Osteocyte (in vitro differentiated cells): Measurements from ENCODE around the gene EMC10. TPM values are rescaled to one million over a fixed set of nuclear protein-coding genes. Genes with fewer than 3 reads are reported as not detected.

ENCODE experiments used
- DNase-seq: peaks from one replicate; pipeline ENCODE4 v3.0.0; 2021; ENCODE audit warnings: mixed read lengths; ENCODE audit not compliant: unreplicated experiment; ENCODE audit errors: extremely low spot score
- H3K27ac Mint-ChIP-seq: one replicate; pipeline ENCODE4 v1.8.0; 2021; ENCODE audit warnings: mild to moderate bottlenecking, mixed read lengths; ENCODE audit not compliant: unreplicated experiment
- H3K27me3 Mint-ChIP-seq: one replicate; pipeline ENCODE4 v1.8.0; 2021; ENCODE audit warnings: mixed read lengths; ENCODE audit not compliant: unreplicated experiment
- H3K36me3 Mint-ChIP-seq: one replicate; pipeline ENCODE4 v1.8.0; 2021; ENCODE audit warnings: mixed read lengths; ENCODE audit not compliant: unreplicated experiment
- H3K4me1 Mint-ChIP-seq: one replicate; pipeline ENCODE4 v1.8.0; 2021; ENCODE audit warnings: mixed read lengths; ENCODE audit not compliant: unreplicated experiment
- H3K4me3 Mint-ChIP-seq: one replicate; pipeline ENCODE4 v1.8.0; 2021; ENCODE audit warnings: mild to moderate bottlenecking, moderate library complexity, mixed read lengths; ENCODE audit not compliant: unreplicated experiment
- H3K9me3 Mint-ChIP-seq: one replicate; pipeline ENCODE4 v1.8.0; 2021; ENCODE audit warnings: mixed read lengths; ENCODE audit not compliant: unreplicated experiment
- CTCF ChIP-seq: fragments of 200-600 bp; sonication (generic); IDR thresholded peaks from 2 replicates; pipeline ENCODE4 v1.5.0; 2021; ENCODE audit warnings: antibody characterized with exemption, mild to moderate bottlenecking, moderate library complexity
- total RNA-seq: library from RNA; stranded (reverse); gene quantifications from 2 replicates; pipeline ENCODE4 v1.2.1, GENCODE V29; 2021

EMC10 gene
- total RNA-seq, 1 donor from 2014 or later: 172 TPM

- TF ChIP-seq CTCF: no peak
- no peaks in the 10 kb centered on the region for H3K36me3 Mint-ChIP-seq
- DNase-seq: no peak
- no peaks in the 10 kb centered on the region for H3K27me3 Mint-ChIP-seq
- no peak overlapping the region for H3K27ac Mint-ChIP-seq
- H3K9me3 Mint-ChIP-seq: peaks cover 15% of the 10 kb centered on the region
- no peaks in the 10 kb centered on the region for H3K4me1 Mint-ChIP-seq
- no peak overlapping the region for H3K4me3 Mint-ChIP-seq
Observed at GRCh38 chr19:50532952-50533351, 56.6 kb downstream of the EMC10 start.

GRCh38 chr19:50534478-50534877, 58.2 kb downstream of the EMC10 start:
- Mint-ChIP-seq H3K36me3 (no peaks in the 10 kb centered on the region), H3K4me3 (no peak overlapping the region), H3K27ac (no peak overlapping the region), H3K9me3 (peaks cover 15% of the 10 kb centered on the region), H3K4me1 (no peaks in the 10 kb centered on the region), H3K27me3 (no peaks in the 10 kb centered on the region)
- no peak for TF ChIP-seq CTCF
- no peak for DNase-seq

- Mint-ChIP-seq H3K4me1 (no peaks in the 10 kb centered on the region), H3K36me3 (no peaks in the 10 kb centered on the region), H3K9me3 (peaks cover 15% of the 10 kb centered on the region), H3K27ac (no peak overlapping the region), H3K4me3 (no peak overlapping the region), H3K27me3 (no peaks in the 10 kb centered on the region)
- DNase-seq: no peak
- TF ChIP-seq CTCF: no peak
Observed at GRCh38 chr19:50535672-50536187, 59.4 kb downstream of the EMC10 start.

GRCh38 chr19:50536662-50537305, 60.5 kb downstream of the EMC10 start:
- no peak overlapping the region for H3K4me3 Mint-ChIP-seq

GRCh38 chr19:50537306-50537685, 61.0 kb downstream of the EMC10 start:
- Mint-ChIP-seq H3K27me3 (no peaks in the 10 kb centered on the region), H3K4me3 (no peak overlapping the region), H3K36me3 (no peaks in the 10 kb centered on the region), H3K4me1 (no peaks in the 10 kb centered on the region), H3K9me3 (peaks cover 13% of the 10 kb centered on the region), H3K27ac (no peak overlapping the region)
- no peak for TF ChIP-seq CTCF
- DNase-seq: no peak

More at GRCh38 chr19:50536662-50537305, 60.5 kb downstream of the EMC10 start:
- no peak for DNase-seq
- H3K36me3 Mint-ChIP-seq: no peaks in the 10 kb centered on the region
- no peaks in the 10 kb centered on the region for H3K4me1 Mint-ChIP-seq
- peaks cover 15% of the 10 kb centered on the region for H3K9me3 Mint-ChIP-seq
- TF ChIP-seq CTCF: no peak
- H3K27me3 Mint-ChIP-seq: no peaks in the 10 kb centered on the region
- no peak overlapping the region for H3K27ac Mint-ChIP-seq
